NCI-H187 (cell line): Measurements from ENCODE around the gene ANXA4.
"Not testable (repeated sequence)": the region's sequence is repeated elsewhere in the genome, so short reads cannot be mapped to it uniquely, and the experiment has no call there.

Source experiments
- DNase-seq, 2 experiments: peaks; one replicate each; lab custom pipeline; 2025; lab: John Stamatoyannopoulos, UW

The ANXA4 gene

GRCh38 chr2:69810550-69810949, 68.6 kb downstream of the ANXA4 start:
- no peak for DNase-seq

- DNase-seq: no peak
These were observed 69.1 kb downstream of the ANXA4 start for GRCh38 chr2:69811018-69811417.

GRCh38 chr2:69811591-69811990, 69.7 kb downstream of the ANXA4 start:
- peak in 1 of 2 experiments; percentile 13 for DNase-seq

- no peak for DNase-seq
These were observed 73.8 kb downstream of the ANXA4 start for GRCh38 chr2:69815717-69816116.

- DNase-seq: peak; percentile 49 to 77
These were observed 75.1 kb downstream of the ANXA4 start for GRCh38 chr2:69816923-69817542.

- DNase-seq: no peak
These were observed 76.0 kb downstream of the ANXA4 start for GRCh38 chr2:69817729-69818501.

- no peak for DNase-seq
These were observed 86.0 kb downstream of the ANXA4 start for GRCh38 chr2:69827796-69828540.

GRCh38 chr2:69828938-69829255, 87.0 kb downstream of the ANXA4 start:
- no peak for DNase-seq

- peak; percentile 93 to 97 for DNase-seq
These were observed 87.5 kb downstream of the ANXA4 start, which contains the start of gene GMCL1 for GRCh38 chr2:69829256-69830044. Gene GMCL1, plus strand, starts transcription at chr2:69829660. Its CDS starts 233 bp downstream, at chr2:69829893.

- no peak for DNase-seq
These were observed 88.3 kb downstream of the ANXA4 start for GRCh38 chr2:69830045-69830905.

- DNase-seq: not testable (repeated sequence)
These were observed 88.9 kb downstream of the ANXA4 start for GRCh38 chr2:69830906-69831241.

GRCh38 chr2:69831354-69831905, 89.5 kb downstream of the ANXA4 start:
- no peak for DNase-seq

- DNase-seq: no peak
These were observed 91.8 kb downstream of the ANXA4 start for GRCh38 chr2:69833752-69834151.

GRCh38 chr2:69835666-69836065, 93.7 kb downstream of the ANXA4 start:
- no peak for DNase-seq

- DNase-seq: no peak
These were observed 94.4 kb downstream of the ANXA4 start for GRCh38 chr2:69836316-69836715.

GRCh38 chr2:69837533-69837932, 95.6 kb downstream of the ANXA4 start:
- DNase-seq: no peak

GRCh38 chr2:69843993-69844392, 102.1 kb downstream of the ANXA4 start:
- DNase-seq: no peak

- no peak for DNase-seq
These were observed 102.6 kb downstream of the ANXA4 start for GRCh38 chr2:69844560-69844959.

GRCh38 chr2:69846182-69847067, 104.5 kb downstream of the ANXA4 start:
- no peak for DNase-seq
